GM12878 (cell line): ENCODE results near the gene ISL2.

ENCODE experiments used
- CREB1 ChIP-seq: IDR thresholded peaks from 2 replicates; pipeline ENCODE4 v1.6.1; 2012; ENCODE audit warnings: low read depth, mild to moderate bottlenecking, inconsistent platforms
- CTCF ChIP-seq, 3 experiments: IDR thresholded peaks in 2 of 3; conservative IDR thresholded peaks in 1 of 3; 2 replicates each; pipeline ENCODE4 v1.5.1; 2011; ENCODE audit warnings: low read depth in 3 of 3, low read length in 3 of 3, mild to moderate bottlenecking in 3 of 3, control low read depth in 2 of 3, moderate library complexity in 2 of 3, inconsistent platforms in 1 of 3, mixed read lengths in 1 of 3; ENCODE audit not compliant: control insufficient read depth in 2 of 3, insufficient read depth in 1 of 3; ENCODE audit errors: extremely low read depth in 1 of 3
- EZH2 ChIP-seq: IDR thresholded peaks from 2 replicates; pipeline ENCODE4 v1.6.1; 2012; ENCODE audit warnings: low read depth, mild to moderate bottlenecking, control low read depth, inconsistent platforms, low read length, borderline replicate concordance; ENCODE audit not compliant: control insufficient read depth
- HDAC6 ChIP-seq: fragments of 200-600 bp; sonication (generic); IDR thresholded peaks from one replicate; pipeline ENCODE4 v1.8.0; 2017; ENCODE audit warnings: antibody characterized with exemption; ENCODE audit not compliant: unreplicated experiment
- NFYB ChIP-seq: IDR thresholded peaks from 2 replicates; pipeline ENCODE4 v1.6.1; 2011; ENCODE audit warnings: low read depth, mild to moderate bottlenecking, low read length, improper control_type of control experiment, moderate library complexity; ENCODE audit not compliant: insufficient read depth
- POLR2A ChIP-seq: IDR thresholded peaks from 2 replicates; pipeline ENCODE4 v1.6.1; 2011; ENCODE audit warnings: low read depth, mild to moderate bottlenecking, low read length
- SRF ChIP-seq, 2 experiments: IDR thresholded peaks; 2 replicates each; pipeline ENCODE4 v1.6.1; 2011; ENCODE audit warnings: low read depth in 2 of 2, low read length in 2 of 2, mild to moderate bottlenecking in 1 of 2, moderate library complexity in 1 of 2
- TCF12 ChIP-seq: IDR thresholded peaks from 2 replicates; pipeline ENCODE4 v1.6.1; 2011; ENCODE audit warnings: low read depth, mild to moderate bottlenecking, low read length
- ZBED1 ChIP-seq: IDR thresholded peaks from 2 replicates; pipeline ENCODE4 v1.6.1; 2016; ENCODE audit warnings: borderline replicate concordance

GRCh38 chr15:76381366-76381765, 44.8 kb downstream of the ISL2 start:
- no peak for TF ChIP-seq ZBED1
- TF ChIP-seq SRF (IDR thresholded peaks at IDR 0.05; ENCODE audit: low read depth in 2 of 2, low read length in 2 of 2): no peak
- no peak for TF ChIP-seq TCF12
- no peak for TF ChIP-seq CTCF (IDR thresholded peaks at IDR 0.05 in 2 of 3, conservative IDR thresholded peaks at IDR 0.05 in 1 of 3; ENCODE audit: control insufficient read depth in 2 of 3, extremely low read depth in 1 of 3, insufficient read depth in 1 of 3, low read depth in 3 of 3, low read length in 3 of 3)
- no peak for TF ChIP-seq CREB1
- no peak for TF ChIP-seq HDAC6
- no peak for TF ChIP-seq NFYB
- TF ChIP-seq EZH2: no peak
- no peak for TF ChIP-seq POLR2A
